Ishikawa (cell line): ENCODE results near the gene ARMC7.

ENCODE experiments used
- CEBPB ChIP-seq: IDR thresholded peaks from 2 replicates; pipeline ENCODE4 v1.6.1; 2012
- CREB1 ChIP-seq: IDR thresholded peaks from 2 replicates; pipeline ENCODE4 v1.6.1; 2012; ENCODE audit warnings: low read depth
- EGR1 ChIP-seq: IDR thresholded peaks from 2 replicates; pipeline ENCODE4 v1.6.1; 2012
- EP300 ChIP-seq: IDR thresholded peaks from 2 replicates; pipeline ENCODE4 v1.6.1; 2012; ENCODE audit warnings: borderline replicate concordance
- FOXM1 ChIP-seq: IDR thresholded peaks from 2 replicates; pipeline ENCODE4 v1.6.1; 2012; ENCODE audit warnings: low read depth, borderline replicate concordance
- MAX ChIP-seq: IDR thresholded peaks from 2 replicates; pipeline ENCODE4 v1.6.1; 2012
- NFIC ChIP-seq: IDR thresholded peaks from 2 replicates; pipeline ENCODE4 v1.6.1; 2012
- RAD21 ChIP-seq: IDR thresholded peaks from 2 replicates; pipeline ENCODE4 v1.6.1; 2012; ENCODE audit warnings: low read depth
- REST ChIP-seq: IDR thresholded peaks from 2 replicates; pipeline ENCODE4 v1.6.1; 2012; ENCODE audit warnings: low read depth, mild to moderate bottlenecking
- TAF1 ChIP-seq: IDR thresholded peaks from 2 replicates; pipeline ENCODE4 v1.6.1; 2012; ENCODE audit warnings: low read depth, mild to moderate bottlenecking
- TCF12 ChIP-seq: IDR thresholded peaks from 2 replicates; pipeline ENCODE4 v1.6.1; 2012; ENCODE audit warnings: low read depth
- TEAD4 ChIP-seq: IDR thresholded peaks from 2 replicates; pipeline ENCODE4 v1.6.1; 2012
- USF1 ChIP-seq: IDR thresholded peaks from 2 replicates; pipeline ENCODE4 v1.6.1; 2012
- YY1 ChIP-seq: IDR thresholded peaks from 2 replicates; pipeline ENCODE4 v1.6.1; 2012; ENCODE audit warnings: low read depth
- ZBTB7A ChIP-seq: IDR thresholded peaks from 2 replicates; pipeline ENCODE4 v1.6.1; 2012; ENCODE audit warnings: low read depth

The ARMC7 gene

GRCh38 chr17:75155191-75155601, 45.4 kb downstream of the ARMC7 start:
- TF ChIP-seq TEAD4: no peak
- 0 out of 2 replicates have a peak, but pooled peaks have one; percentile 11 for TF ChIP-seq CREB1

- TF ChIP-seq TEAD4 (no peak), EGR1 (no peak), TAF1 (no peak), RAD21 (no peak), REST (no peak), ZBTB7A (no peak), USF1 (no peak), EP300 (no peak), YY1 (no peak), CREB1 (no peak), CEBPB (no peak), MAX (no peak), FOXM1 (no peak)
Measured at GRCh38 chr17:75159196-75160031, 49.6 kb downstream of the ARMC7 start.

- TF ChIP-seq MAX: no peak
- no peak for TF ChIP-seq YY1
- no peak for TF ChIP-seq EP300
- TF ChIP-seq TEAD4: no peak
- TF ChIP-seq RAD21: no peak
- TF ChIP-seq USF1: no peak
- TF ChIP-seq CREB1: no peak
- TF ChIP-seq TAF1: no peak
- no peak for TF ChIP-seq FOXM1
- TF ChIP-seq NFIC: no peak
- TF ChIP-seq TCF12: no peak
- no peak for TF ChIP-seq EGR1
- no peak for TF ChIP-seq CEBPB
- TF ChIP-seq REST: no peak
- TF ChIP-seq ZBTB7A: no peak
Measured at GRCh38 chr17:75160211-75160610, 50.4 kb downstream of the ARMC7 start.

GRCh38 chr17:75163074-75163473, 53.3 kb downstream of the ARMC7 start:
- TF ChIP-seq CEBPB (no peak), EGR1 (no peak), NFIC (no peak), TEAD4 (no peak), MAX (no peak), RAD21 (no peak), REST (no peak), CREB1 (no peak), USF1 (no peak), TAF1 (no peak), EP300 (no peak), YY1 (no peak), ZBTB7A (no peak)
